CD4-positive, alpha-beta T cell treated with Interferon alpha-2 for 1 hour (primary cell): ENCODE results near the gene MAP3K21.

Experiments used
- DNase-seq, 2 donors: peaks; one replicate each; pipeline ENCODE4 v3.0.0-alpha.2; 2020 to 2022

MAP3K21 gene

GRCh38 chr1:233390842-233391737, 63.6 kb downstream of the MAP3K21 start:
- no peak for DNase-seq

GRCh38 chr1:233393084-233393840, 65.7 kb downstream of the MAP3K21 start:
- no peak for DNase-seq

GRCh38 chr1:233393926-233394680, 66.6 kb downstream of the MAP3K21 start:
- DNase-seq: no peak

- peak in 1 of 2 donors; percentile 53 for DNase-seq
Measured at GRCh38 chr1:233394860-233395717, 67.6 kb downstream of the MAP3K21 start.

- DNase-seq: no peak
Measured at GRCh38 chr1:233395863-233396646, 68.5 kb downstream of the MAP3K21 start.

- no peak for DNase-seq
Measured at GRCh38 chr1:233406339-233406960, 78.9 kb downstream of the MAP3K21 start.

- no peak for DNase-seq
Measured at GRCh38 chr1:233406994-233407631, 79.6 kb downstream of the MAP3K21 start.

GRCh38 chr1:233409540-233409939, 82.0 kb downstream of the MAP3K21 start:
- no peak for DNase-seq

- DNase-seq: no peak
Measured at GRCh38 chr1:233410906-233411305, 83.4 kb downstream of the MAP3K21 start.

GRCh38 chr1:233412812-233413211, 85.3 kb downstream of the MAP3K21 start:
- no peak for DNase-seq

GRCh38 chr1:233421293-233421692, 93.8 kb downstream of the MAP3K21 start:
- DNase-seq: no peak

GRCh38 chr1:233424779-233425178, 97.3 kb downstream of the MAP3K21 start:
- no peak for DNase-seq

- no peak for DNase-seq
Measured at GRCh38 chr1:233427907-233428306, 100.4 kb downstream of the MAP3K21 start.

- DNase-seq: no peak
Measured at GRCh38 chr1:233431753-233432403, 104.4 kb downstream of the MAP3K21 start.

GRCh38 chr1:233432916-233433315, 105.4 kb downstream of the MAP3K21 start:
- DNase-seq: no peak

GRCh38 chr1:233433436-233434210, 106.1 kb downstream of the MAP3K21 start:
- DNase-seq: no peak
